AG09319 (cell line): ENCODE results near the gene KCNJ18.
"Not testable (repeated sequence)": the region's sequence is repeated elsewhere in the genome, so short reads cannot be mapped to it uniquely, and the experiment has no call there.

Experiments
- DNase-seq: peaks from one replicate; pipeline ENCODE4 v3.0.0-alpha.2; 2010; ENCODE audit warnings: low read depth; ENCODE audit errors: extremely low read depth
- CTCF ChIP-seq: IDR thresholded peaks from 2 replicates; pipeline ENCODE4 v1.5.1; 2011; ENCODE audit warnings: low read depth, mild to moderate bottlenecking, inconsistent platforms, low read length, moderate library complexity

The KCNJ18 gene

GRCh38 chr17:21686165-21687015 lies 5.9 kb upstream of the KCNJ18 start:
- no peak for DNase-seq
- TF ChIP-seq CTCF: no peak

- TF ChIP-seq CTCF: no peak
- DNase-seq: no peak
Measured at GRCh38 chr17:21687136-21687953, 5.0 kb upstream of the KCNJ18 start.

GRCh38 chr17:21688293-21688949 lies 3.9 kb upstream of the KCNJ18 start:
- DNase-seq: no peak
- TF ChIP-seq CTCF: no peak

- peak; percentile 60 for DNase-seq
Measured at GRCh38 chr17:21689604-21690003, 2.7 kb upstream of the KCNJ18 start.

GRCh38 chr17:21690811-21691210 lies 1.5 kb upstream of the KCNJ18 start:
- not testable (repeated sequence) for DNase-seq

More at GRCh38 chr17:21689604-21690003, 2.7 kb upstream of the KCNJ18 start:
- no peak for TF ChIP-seq CTCF

GRCh38 chr17:21691481-21691880 lies 842 bp upstream of the KCNJ18 start:
- DNase-seq: not testable (repeated sequence)

GRCh38 chr17:21692704-21693065 lies 362 bp downstream of the KCNJ18 start:
- not testable (repeated sequence) for DNase-seq

GRCh38 chr17:21693391-21693796 lies 1.1 kb downstream of the KCNJ18 start:
- DNase-seq: not testable (repeated sequence)

GRCh38 chr17:21693937-21694336 lies 1.6 kb downstream of the KCNJ18 start:
- not testable (repeated sequence) for DNase-seq

GRCh38 chr17:21696227-21696626 lies 3.9 kb downstream of the KCNJ18 start:
- DNase-seq: not testable (repeated sequence)

GRCh38 chr17:21696842-21697507 lies 4.7 kb downstream of the KCNJ18 start:
- DNase-seq: not testable (repeated sequence)

- not testable (repeated sequence) for DNase-seq
Measured at GRCh38 chr17:21697508-21697860, 5.2 kb downstream of the KCNJ18 start.

GRCh38 chr17:21698437-21699075 lies 6.2 kb downstream of the KCNJ18 start:
- DNase-seq: not testable (repeated sequence)

- not testable (repeated sequence) for DNase-seq
Measured at GRCh38 chr17:21699124-21699523, 6.8 kb downstream of the KCNJ18 start.
